AG10803 (cell line): Measurements from ENCODE around the gene ZEB1.
"Not testable (repeated sequence)": the region's sequence is repeated elsewhere in the genome, so short reads cannot be mapped to it uniquely, and the experiment has no call there.

Experiments used
- DNase-seq: peaks from one replicate; pipeline ENCODE4 v3.0.0; 2010; ENCODE audit warnings: low read depth
- H3K4me3 ChIP-seq: 2 replicates; pipeline ENCODE4 v1.5.1; 2011; ENCODE audit warnings: mild to moderate bottlenecking, low read length, control low read depth
- TF ChIP-seq, protein P1 (sequence below): conservative IDR thresholded peaks from 2 replicates; pipeline ENCODE4 v1.5.1; 2011; ENCODE audit warnings: mild to moderate bottlenecking, low read length, control low read depth, inconsistent platforms

ZEB1 gene

GRCh38 chr10:31421322-31421721 lies 102.3 kb downstream of the ZEB1 start:
- TF ChIP-seq, protein P1, sequence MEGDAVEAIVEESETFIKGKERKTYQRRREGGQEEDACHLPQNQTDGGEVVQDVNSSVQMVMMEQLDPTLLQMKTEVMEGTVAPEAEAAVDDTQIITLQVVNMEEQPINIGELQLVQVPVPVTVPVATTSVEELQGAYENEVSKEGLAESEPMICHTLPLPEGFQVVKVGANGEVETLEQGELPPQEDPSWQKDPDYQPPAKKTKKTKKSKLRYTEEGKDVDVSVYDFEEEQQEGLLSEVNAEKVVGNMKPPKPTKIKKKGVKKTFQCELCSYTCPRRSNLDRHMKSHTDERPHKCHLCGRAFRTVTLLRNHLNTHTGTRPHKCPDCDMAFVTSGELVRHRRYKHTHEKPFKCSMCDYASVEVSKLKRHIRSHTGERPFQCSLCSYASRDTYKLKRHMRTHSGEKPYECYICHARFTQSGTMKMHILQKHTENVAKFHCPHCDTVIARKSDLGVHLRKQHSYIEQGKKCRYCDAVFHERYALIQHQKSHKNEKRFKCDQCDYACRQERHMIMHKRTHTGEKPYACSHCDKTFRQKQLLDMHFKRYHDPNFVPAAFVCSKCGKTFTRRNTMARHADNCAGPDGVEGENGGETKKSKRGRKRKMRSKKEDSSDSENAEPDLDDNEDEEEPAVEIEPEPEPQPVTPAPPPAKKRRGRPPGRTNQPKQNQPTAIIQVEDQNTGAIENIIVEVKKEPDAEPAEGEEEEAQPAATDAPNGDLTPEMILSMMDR: no peak
- no peak overlapping the region for H3K4me3 ChIP-seq
- no peak for DNase-seq

DNA sequence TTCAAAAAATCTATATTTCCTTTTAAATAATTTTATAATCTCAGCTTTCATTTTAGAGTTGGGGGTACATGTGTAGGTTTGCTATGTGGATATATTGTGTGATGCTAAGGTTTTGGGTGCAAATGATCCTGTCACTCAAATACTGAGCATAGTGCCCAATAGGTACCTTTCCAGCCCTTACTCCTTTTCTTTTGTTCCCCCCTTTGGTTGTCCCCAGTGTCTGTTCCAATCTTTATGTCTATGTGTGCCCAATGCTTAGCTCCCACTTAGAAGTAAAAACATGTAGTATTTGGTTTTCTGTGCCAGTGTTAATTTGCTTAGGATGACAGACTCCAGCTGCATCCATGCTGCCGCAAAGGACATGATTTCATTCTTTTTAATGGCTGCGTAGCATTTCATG lies 103.6 kb downstream of the ZEB1 start:
- no peak overlapping the region for H3K4me3 ChIP-seq
- TF ChIP-seq, protein P1: no peak
- no peak for DNase-seq

DNA sequence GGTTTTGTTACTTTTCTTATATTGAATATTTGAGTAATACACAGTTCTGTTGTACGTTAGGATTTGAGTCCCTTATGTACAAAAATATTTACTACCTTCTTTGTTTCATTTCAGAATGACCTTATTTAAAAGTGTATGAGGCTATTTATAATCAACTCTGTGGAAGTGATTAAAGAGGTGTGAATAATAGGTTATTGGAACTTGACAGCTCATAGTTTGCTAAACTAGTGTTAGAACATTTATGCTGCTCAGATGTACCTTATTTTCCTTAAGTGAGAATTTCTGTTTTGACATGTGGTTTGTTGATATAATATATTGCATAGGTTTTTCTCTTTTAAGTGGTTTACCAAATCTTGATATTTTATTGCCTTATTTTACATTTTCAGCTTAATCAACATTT lies 105.5 kb downstream of the ZEB1 start:
- DNase-seq: no peak
- no peak overlapping the region for H3K4me3 ChIP-seq
- TF ChIP-seq, protein P1: no peak

DNA sequence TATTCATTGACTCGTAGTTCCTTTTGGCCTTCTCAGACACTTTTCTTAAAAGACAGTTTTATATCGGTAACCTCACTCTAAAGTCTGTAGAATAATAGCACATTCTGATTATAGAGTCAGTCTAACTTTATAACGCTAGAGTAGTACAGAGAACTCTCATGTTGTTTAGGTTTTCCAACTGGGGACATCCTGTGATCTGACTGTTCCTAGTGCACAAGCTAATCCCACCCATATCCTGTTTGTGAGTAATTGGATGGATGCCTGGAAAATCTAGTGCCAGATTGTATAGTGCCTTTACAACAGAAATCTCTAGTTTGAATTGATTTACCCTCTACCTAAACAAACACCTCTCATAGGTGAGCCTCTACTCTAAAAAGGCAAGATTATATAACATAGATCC lies 107.4 kb downstream of the ZEB1 start:
- TF ChIP-seq, protein P1: no peak
- no peak overlapping the region for H3K4me3 ChIP-seq
- peak; percentile 64 for DNase-seq

DNA sequence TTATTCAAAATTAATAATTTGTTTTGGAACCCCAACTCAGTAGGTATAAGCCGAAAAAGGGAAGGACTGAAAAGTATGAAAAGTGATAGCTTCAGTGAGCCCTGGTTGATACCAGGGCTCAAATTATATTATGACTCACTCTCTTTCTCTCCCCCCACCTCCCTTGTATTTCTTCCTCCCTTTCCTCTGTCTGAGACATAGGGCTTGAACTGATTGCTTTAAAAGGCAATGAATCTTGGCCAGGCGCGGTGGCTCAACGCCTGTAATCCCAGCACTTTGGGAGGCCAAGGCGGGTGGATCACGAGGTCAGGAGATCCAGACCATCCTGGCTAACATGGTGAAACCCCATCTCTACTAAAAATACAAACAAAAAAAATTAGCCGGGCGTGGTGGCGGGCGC lies 108.3 kb downstream of the ZEB1 start:
- H3K4me3 ChIP-seq, DNase-seq: not testable (repeated sequence)

DNA sequence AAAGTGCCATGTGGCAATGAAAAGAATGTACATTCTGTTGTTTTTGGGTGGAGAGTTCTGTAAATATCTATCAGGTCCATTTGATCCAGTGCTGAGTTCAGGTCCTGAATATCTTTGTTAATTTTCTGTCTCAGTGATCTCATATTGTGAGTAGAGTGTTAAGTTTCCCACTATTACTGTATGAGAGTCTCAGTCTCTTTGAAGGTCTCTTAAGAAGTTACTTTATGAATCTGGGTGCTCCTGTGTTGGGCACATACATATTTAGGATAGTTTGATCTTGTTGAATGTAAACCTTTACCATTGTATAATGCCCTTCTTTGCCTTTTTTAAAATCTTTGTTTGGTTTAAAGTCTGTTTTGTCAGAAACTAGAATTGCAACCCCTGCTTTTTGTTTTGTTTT lies 109.5 kb downstream of the ZEB1 start:
- DNase-seq, H3K4me3 ChIP-seq: not testable (repeated sequence)

DNA sequence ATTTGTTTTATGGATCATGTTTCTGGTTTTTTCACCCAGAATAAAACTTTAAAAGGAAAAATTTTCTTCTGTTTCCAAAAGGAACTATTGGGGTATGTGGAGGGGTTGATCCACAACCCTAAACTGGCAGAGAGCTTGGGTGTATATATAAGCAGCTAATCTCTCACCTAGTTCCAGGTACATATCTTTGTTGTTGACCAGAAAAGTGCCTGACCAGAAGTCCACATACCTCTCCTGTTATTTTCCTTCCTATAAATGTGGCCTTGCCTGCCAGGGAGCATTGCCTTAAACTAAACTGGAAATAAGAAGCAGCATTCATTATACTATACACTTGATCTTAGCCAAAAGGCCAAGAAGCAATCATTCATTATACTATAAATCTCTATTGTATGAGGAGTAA lies 112.0 kb downstream of the ZEB1 start:
- TF ChIP-seq, protein P1: no peak
- no peak for DNase-seq
- no peak overlapping the region for H3K4me3 ChIP-seq

DNA sequence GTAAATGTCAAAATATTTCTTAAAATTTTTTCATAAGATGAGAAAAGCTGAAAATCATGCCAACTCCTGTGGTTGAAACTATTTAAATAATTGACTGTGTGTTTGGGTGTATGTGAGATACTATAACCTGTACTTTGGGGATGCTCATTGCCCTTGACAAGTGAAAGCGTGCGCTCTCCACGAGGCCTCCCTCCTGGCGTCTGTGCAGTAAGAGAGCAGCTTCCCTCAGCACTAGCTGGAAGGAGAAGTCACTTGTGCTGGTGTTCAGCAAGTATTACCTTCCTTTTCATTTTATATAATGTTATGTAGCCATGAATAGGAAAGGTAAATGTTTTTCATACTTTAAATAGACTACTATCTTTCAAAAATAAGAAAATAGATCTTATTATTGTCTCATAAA lies 118.9 kb downstream of the ZEB1 start:
- H3K4me3 ChIP-seq: no peak overlapping the region
- TF ChIP-seq, protein P1: no peak
- DNase-seq: no peak

GRCh38 chr10:31451766-31452165 lies 132.8 kb downstream of the ZEB1 start:
- no peak for DNase-seq
- TF ChIP-seq, protein P1: no peak
- no peak overlapping the region for H3K4me3 ChIP-seq
